ENCODE measurements around the gene ALDH1L1.

Gene ALDH1L1

GRCh38 chr3:126180477-126181397 lies at the start of gene ALDH1L1:
TSS of gene ALDH1L1 (minus strand) at chr3:126180586. CDS start at chr3:126160979, 19,607 bp downstream.
- in situ Hi-C loops (cut with MboI; ENCODE audit: low sequenced_read_pairs), result no loop called here
- Histone ChIP-seq H3K4me3 (peak within 1 kb of the TSS; percentile 36), H3K27me3 (ENCODE audit: low read depth) (no peaks in the 10 kb centered on the region), H3K9me3 (no peaks in the 10 kb centered on the region), H3K36me3 (replicated peaks) (no peaks in the 10 kb centered on the region), H3K4me1 (no peaks in the 10 kb centered on the region; the same call in 1 of the 2 replicates)
- DNase-seq (ENCODE audit: low spot score in 2 of 2), result peak; percentile 47 to 85

- peak in 1 of 2 experiments; percentile 67 for DNase-seq (ENCODE audit: low spot score in 2 of 2)
- H3K4me1 ChIP-seq, result no peaks in the 10 kb centered on the region
- in situ Hi-C loops (cut with MboI; ENCODE audit: low sequenced_read_pairs), result no loop called here
Observed at GRCh38 chr3:126226374-126226773, 46.0 kb upstream of the ALDH1L1 start.

GRCh38 chr3:126216416-126216815 lies 36.0 kb upstream of the ALDH1L1 start:
- Histone ChIP-seq H3K27me3 (ENCODE audit: low read depth) (peaks cover 4% of the 10 kb centered on the region; the same call in 1 of the 2 replicates), H3K4me3 (no peak overlapping the region), H3K9me3 (no peaks in the 10 kb centered on the region), H3K4me1 (peaks cover 8% of the 10 kb centered on the region), H3K36me3 (replicated peaks) (no peaks in the 10 kb centered on the region)
- in situ Hi-C loops (cut with MboI; ENCODE audit: low sequenced_read_pairs), result no loop called here
- no peak for DNase-seq (ENCODE audit: low spot score in 2 of 2)

More at GRCh38 chr3:126226374-126226773, 46.0 kb upstream of the ALDH1L1 start:
- no peaks in the 10 kb centered on the region for H3K36me3 ChIP-seq (replicated peaks)
- H3K9me3 ChIP-seq, result no peaks in the 10 kb centered on the region
- H3K4me3 ChIP-seq, result no peak overlapping the region
- peaks cover 5% of the 10 kb centered on the region; the same call in 1 of the 2 replicates for H3K27me3 ChIP-seq (ENCODE audit: low read depth)

GRCh38 chr3:126213379-126214028 lies 33.1 kb upstream of the ALDH1L1 start:
- Histone ChIP-seq H3K4me3 (peak overlapping the region; percentile 26), H3K27me3 (ENCODE audit: low read depth) (peaks cover 4% of the 10 kb centered on the region; the same call in 1 of the 2 replicates), H3K4me1 (peaks cover 8% of the 10 kb centered on the region), H3K36me3 (replicated peaks) (no peaks in the 10 kb centered on the region), H3K9me3 (no peaks in the 10 kb centered on the region)
- DNase-seq (ENCODE audit: low spot score in 2 of 2), result no peak
- in situ Hi-C loops (cut with MboI; ENCODE audit: low sequenced_read_pairs), result no loop called here

- peak; percentile 28 to 68 for DNase-seq (ENCODE audit: low spot score in 2 of 2)
- no peaks in the 10 kb centered on the region for H3K9me3 ChIP-seq
- H3K4me3 ChIP-seq, result peak overlapping the region; percentile 26
- in situ Hi-C loops (cut with MboI; ENCODE audit: low sequenced_read_pairs), result no loop called here
- peaks cover 8% of the 10 kb centered on the region for H3K4me1 ChIP-seq
- peaks cover 4% of the 10 kb centered on the region; the same call in 1 of the 2 replicates for H3K27me3 ChIP-seq (ENCODE audit: low read depth)
- no peaks in the 10 kb centered on the region for H3K36me3 ChIP-seq (replicated peaks)
Observed at GRCh38 chr3:126212620-126213378, 32.4 kb upstream of the ALDH1L1 start.

GRCh38 chr3:126212250-126212619 lies 31.8 kb upstream of the ALDH1L1 start:
- DNase-seq (ENCODE audit: low spot score in 2 of 2), result no peak
- H3K4me3 ChIP-seq, result no peak overlapping the region
- in situ Hi-C loops (cut with MboI; ENCODE audit: low sequenced_read_pairs), result no loop called here
- H3K9me3 ChIP-seq, result no peaks in the 10 kb centered on the region
- H3K36me3 ChIP-seq (replicated peaks), result no peaks in the 10 kb centered on the region
- H3K27me3 ChIP-seq (ENCODE audit: low read depth), result peaks cover 4% of the 10 kb centered on the region; the same call in 1 of the 2 replicates
- peaks cover 8% of the 10 kb centered on the region for H3K4me1 ChIP-seq

- Histone ChIP-seq H3K4me3 (no peak overlapping the region), H3K27me3 (ENCODE audit: low read depth) (no peaks in the 10 kb centered on the region), H3K36me3 (replicated peaks) (no peaks in the 10 kb centered on the region), H3K9me3 (no peaks in the 10 kb centered on the region), H3K4me1 (peaks cover 8% of the 10 kb centered on the region)
- in situ Hi-C loops (cut with MboI; ENCODE audit: low sequenced_read_pairs), result no loop called here
- no peak for DNase-seq (ENCODE audit: low spot score in 2 of 2)
Observed at GRCh38 chr3:126211569-126211968, 31.2 kb upstream of the ALDH1L1 start.

- Histone ChIP-seq H3K27me3 (ENCODE audit: low read depth) (no peaks in the 10 kb centered on the region), H3K4me3 (no peak overlapping the region), H3K36me3 (replicated peaks) (no peaks in the 10 kb centered on the region), H3K4me1 (peaks cover 8% of the 10 kb centered on the region), H3K9me3 (no peaks in the 10 kb centered on the region)
- in situ Hi-C loops (cut with MboI; ENCODE audit: low sequenced_read_pairs), result no loop called here
- no peak for DNase-seq (ENCODE audit: low spot score in 2 of 2)
Observed at GRCh38 chr3:126210606-126211005, 30.2 kb upstream of the ALDH1L1 start.

GRCh38 chr3:126209741-126210140 lies 29.4 kb upstream of the ALDH1L1 start:
- H3K9me3 ChIP-seq, result no peaks in the 10 kb centered on the region
- no peaks in the 10 kb centered on the region for H3K36me3 ChIP-seq (replicated peaks)
- peaks cover 8% of the 10 kb centered on the region for H3K4me1 ChIP-seq
- in situ Hi-C loops (cut with MboI; ENCODE audit: low sequenced_read_pairs), result no loop called here
- no peak overlapping the region for H3K4me3 ChIP-seq
- DNase-seq (ENCODE audit: low spot score in 2 of 2), result no peak
- H3K27me3 ChIP-seq (ENCODE audit: low read depth), result no peaks in the 10 kb centered on the region

GRCh38 chr3:126208606-126209256 lies 28.3 kb upstream of the ALDH1L1 start:
- no peaks in the 10 kb centered on the region for H3K36me3 ChIP-seq (replicated peaks)
- no peak overlapping the region for H3K4me3 ChIP-seq
- in situ Hi-C loops (cut with MboI; ENCODE audit: low sequenced_read_pairs), result no loop called here
- peak in 1 of 2 experiments; percentile 24 for DNase-seq (ENCODE audit: low spot score in 2 of 2)
- no peaks in the 10 kb centered on the region for H3K9me3 ChIP-seq
- no peaks in the 10 kb centered on the region for H3K27me3 ChIP-seq (ENCODE audit: low read depth)
- H3K4me1 ChIP-seq, result peaks cover 8% of the 10 kb centered on the region

GRCh38 chr3:126208182-126208581 lies 27.8 kb upstream of the ALDH1L1 start:
- Histone ChIP-seq H3K9me3 (no peaks in the 10 kb centered on the region), H3K4me3 (no peak overlapping the region), H3K27me3 (ENCODE audit: low read depth) (no peaks in the 10 kb centered on the region), H3K36me3 (replicated peaks) (no peaks in the 10 kb centered on the region), H3K4me1 (peaks cover 5% of the 10 kb centered on the region)
- in situ Hi-C loops (cut with MboI; ENCODE audit: low sequenced_read_pairs), result no loop called here
- no peak for DNase-seq (ENCODE audit: low spot score in 2 of 2)

GRCh38 chr3:126207166-126207565 lies 26.8 kb upstream of the ALDH1L1 start:
- H3K36me3 ChIP-seq (replicated peaks), result no peaks in the 10 kb centered on the region
- in situ Hi-C loops (cut with MboI; ENCODE audit: low sequenced_read_pairs), result no loop called here
- DNase-seq (ENCODE audit: low spot score in 2 of 2), result no peak

More at GRCh38 chr3:126207166-126207565, 26.8 kb upstream of the ALDH1L1 start:
- Histone ChIP-seq H3K27me3 (ENCODE audit: low read depth) (no peaks in the 10 kb centered on the region), H3K4me3 (no peak overlapping the region), H3K4me1 (no peaks in the 10 kb centered on the region), H3K9me3 (no peaks in the 10 kb centered on the region)

Measured in HAP-1 (cell line).